K562 (cell line): ENCODE measurements around the gene SPPL3. TPM values are rescaled to one million over a fixed set of nuclear protein-coding genes. Genes with fewer than 3 reads are reported as not detected.

Source experiments
- ATAC-seq: fragments of 200-7000 bp; cut with Tn5 transposase; 3 replicates; pipeline ENCODE4 v1.9.1; 2020; ENCODE audit warnings: moderate library complexity
- BruUV-seq: library from RNA; stranded (reverse); fragments of 400-500 nt; replicated peaks from 2 replicates; lab custom pipeline; 2021; lab: Mats Ljungman, UMichigan
- CTCF ChIA-PET: fragments of 300-600 bp; formaldehyde crosslinking; extraction: SDS; loops from one replicate; lab custom pipeline; 2021; ENCODE audit warnings: low intra/inter-chr PET ratio; lab: Yijun Ruan, JAX
- POLR2A ChIA-PET: fragments of 300-600, 350-650 bp; sonication (Branson Sonifier 250); formaldehyde crosslinking; extraction: SDS; loops from one replicate; lab custom pipeline; 2021; ENCODE audit warnings: antibody characterized with exemption, inconsistent platforms; lab: Yijun Ruan, JAX
- DNase-seq, 4 experiments: peaks; one replicate each; pipeline versions ENCODE4 v3.0.0 to v3.0.0-alpha.2; 2011 to 2018; ENCODE audit warnings: low spot score in 3 of 4, mixed read lengths in 3 of 4; ENCODE audit errors: extremely low read depth in 1 of 4
- FAIRE-seq: peaks from 2 replicates; lab custom pipeline; 2011; peaks lifted over from hg19 to GRCh38; lab: Jason Lieb, UNC
- H2AFZ ChIP-seq: 2 replicates; pipeline ENCODE4 v1.6.0; 2011; ENCODE audit warnings: low read depth, low read length, control low read depth, inconsistent platforms
- H3K27ac ChIP-seq: fragments of 200-600 bp; 3 replicates; pipeline ENCODE4 v1.8.0; 2011; ENCODE audit warnings: low read depth, mild to moderate bottlenecking, control low read depth, inconsistent platforms, low read length, moderate library complexity, mixed read lengths; ENCODE audit errors: extremely low read depth
- H3K27me3 ChIP-seq, 2 experiments: fragments of 300-600 bp in 1 of 2; 2 replicates in 1 of 2; 3 replicates in 1 of 2; pipeline versions ENCODE4 v1.6.0 to v1.8.0; 2011; ENCODE audit warnings: inconsistent platforms in 2 of 2, low read length in 2 of 2, mild to moderate bottlenecking in 1 of 2, mixed read lengths in 1 of 2, moderate library complexity in 1 of 2; ENCODE audit not compliant: control insufficient read depth in 2 of 2, insufficient read depth in 2 of 2
- H3K36me3 ChIP-seq: fragments of 300-600 bp; 3 replicates; pipeline ENCODE4 v1.8.0; 2011; ENCODE audit warnings: mild to moderate bottlenecking, low read length, inconsistent platforms; ENCODE audit not compliant: control insufficient read depth, insufficient read depth
- H3K4me1 ChIP-seq, 2 experiments: fragments of 200-600 bp in 1 of 2; replicated peaks in 1 of 2; 2 replicates in 1 of 2; 3 replicates in 1 of 2; pipeline versions ENCODE4 v1.5.1 to v1.8.0; 2011; ENCODE audit warnings: inconsistent platforms in 2 of 2, low read length in 2 of 2, mild to moderate bottlenecking in 1 of 2, mixed read lengths in 1 of 2, moderate library complexity in 1 of 2; ENCODE audit not compliant: control insufficient read depth in 2 of 2, insufficient read depth in 2 of 2
- H3K4me2 ChIP-seq: 2 replicates; pipeline ENCODE4 v1.6.1; 2011; ENCODE audit warnings: low read length, control low read depth, inconsistent platforms, mixed read lengths; ENCODE audit not compliant: insufficient read depth
- H3K4me3 ChIP-seq: fragments of 200-600 bp; sonication (generic), shearing (Covaris generic); 2 replicates; pipeline ENCODE4 v1.5.1; 2016; ENCODE audit warnings: control low read depth, inconsistent platforms
- H3K79me2 ChIP-seq: fragments of 200-600 bp; 3 replicates; pipeline ENCODE4 v1.8.0; 2011; ENCODE audit warnings: low read length, inconsistent platforms; ENCODE audit not compliant: control insufficient read depth, insufficient read depth
- H3K9ac ChIP-seq, 2 experiments: 2 replicates each; pipeline versions ENCODE4 v1.6.0 to v1.6.1; 2011; ENCODE audit warnings: low read depth in 2 of 2, low read length in 2 of 2, control low read depth in 1 of 2, inconsistent platforms in 1 of 2, mild to moderate bottlenecking in 1 of 2, mixed read lengths in 1 of 2; ENCODE audit not compliant: insufficient read depth in 1 of 2
- H3K9me1 ChIP-seq: one replicate; pipeline ENCODE4 v1.6.0; 2011; ENCODE audit warnings: inconsistent platforms, mild to moderate bottlenecking, low read length, moderate library complexity; ENCODE audit not compliant: control insufficient read depth, insufficient read depth
- H3K9me3 ChIP-seq: replicated peaks from 2 replicates; pipeline ENCODE4 v1.5.1; 2011; ENCODE audit warnings: low read depth, low read length, inconsistent platforms; ENCODE audit not compliant: control insufficient read depth, insufficient read depth
- H4K20me1 ChIP-seq: replicated peaks from 2 replicates; pipeline ENCODE4 v1.6.1; 2011; ENCODE audit warnings: low read length, inconsistent platforms, mixed read lengths; ENCODE audit not compliant: control insufficient read depth, insufficient read depth
- AFF1 ChIP-seq, 2 experiments: fragments of 450-650 bp; IDR thresholded peaks; 2 replicates each; pipeline ENCODE4 v1.6.1; 2018; ENCODE audit warnings: mild to moderate bottlenecking in 2 of 2, low read depth in 1 of 2; ENCODE audit not compliant: partially characterized antibody in 2 of 2
- CBX5 ChIP-seq: IDR thresholded peaks from 2 replicates; pipeline ENCODE4 v1.6.1; 2014; ENCODE audit warnings: low read depth, borderline replicate concordance
- DPF2 ChIP-seq: fragments of 450-650 bp; IDR thresholded peaks from 2 replicates; pipeline ENCODE4 v1.6.1; 2016
- E2F3 ChIP-seq: fragments of 250-450 bp; sonication (Bioruptor Pico); IDR thresholded peaks from 2 replicates; pipeline ENCODE4 v1.4.0; 2020; ENCODE audit warnings: mild to moderate bottlenecking
- MCM2 ChIP-seq: fragments of 450-650 bp; IDR thresholded peaks from 2 replicates; pipeline ENCODE4 v1.6.1; 2017; ENCODE audit warnings: low read depth, mild to moderate bottlenecking
- NFXL1 ChIP-seq: fragments of 450-650 bp; formaldehyde crosslinking; IDR thresholded peaks from 2 replicates; pipeline ENCODE4 v1.4.0; 2021; ENCODE audit warnings: mild to moderate bottlenecking
- PHB ChIP-seq: fragments of 250-450 bp; sonication (Bioruptor Pico); IDR thresholded peaks from 2 replicates; pipeline ENCODE4 v1.5.0; 2021
- POLR2H ChIP-seq: IDR thresholded peaks from 2 replicates; pipeline ENCODE4 v1.6.1; 2016; ENCODE audit warnings: missing genetic modification characterization, low read depth, mild to moderate bottlenecking, control low read depth, missing compliant biosample characterization, moderate library complexity
- POLR3G ChIP-seq: IDR thresholded peaks from 2 replicates; pipeline ENCODE4 v1.6.1; 2011; ENCODE audit not compliant: insufficient read length, insufficient replicate concordance; ENCODE audit errors: extremely low read depth
- RB1 ChIP-seq: fragments of 450-650 bp; IDR thresholded peaks from 2 replicates; pipeline ENCODE4 v1.6.1; 2017; ENCODE audit warnings: low read depth, mild to moderate bottlenecking
- RBFOX2 ChIP-seq: fragments of 200-400 bp; formaldehyde crosslinking; IDR thresholded peaks from 2 replicates; pipeline ENCODE4 v1.6.1; 2017; ENCODE audit warnings: low read depth, mild to moderate bottlenecking, low read length, moderate library complexity
- RBM17 ChIP-seq: fragments of 200-400 bp; formaldehyde crosslinking; IDR thresholded peaks from 2 replicates; pipeline ENCODE4 v1.6.1; 2017; ENCODE audit warnings: low read depth, mild to moderate bottlenecking, low read length, borderline replicate concordance
- SP1 ChIP-seq: sonication (generic); formaldehyde crosslinking; IDR thresholded peaks from 2 replicates; pipeline ENCODE4 v1.8.1; 2022; ENCODE audit warnings: mild to moderate bottlenecking, missing genetic modification reagents
- SPI1 ChIP-seq: IDR thresholded peaks from 2 replicates; pipeline ENCODE4 v1.6.1; 2011; ENCODE audit warnings: low read depth, low read length, control low read depth, borderline replicate concordance
- ZFPM2 ChIP-seq: fragments of 250-450 bp; sonication (Bioruptor Pico); IDR thresholded peaks from 2 replicates; pipeline ENCODE4 v1.5.1; 2022; ENCODE audit warnings: mild to moderate bottlenecking
- ZNF561 ChIP-seq: fragments of 450-650 bp; formaldehyde crosslinking; conservative IDR thresholded peaks from 2 replicates; pipeline ENCODE4 v1.4.0; 2020; ENCODE audit warnings: mild to moderate bottlenecking, moderate library complexity
- ZNF707 ChIP-seq: fragments of 250-450 bp; sonication (Bioruptor Pico); conservative IDR thresholded peaks from 2 replicates; pipeline ENCODE4 v1.8.0; 2022; ENCODE audit warnings: inconsistent platforms, mild to moderate bottlenecking, moderate library complexity
- WGBS: fragments of 100-300 bp; shearing (Covaris generic); methylation state at CpG from one replicate; pipeline ENCODE4 v1.1.6; 2016; ENCODE audit warnings: low coverage, mixed read lengths; ENCODE audit not compliant: insufficient coverage; ENCODE audit errors: missing lambda C conversion rate; 5-methylcytosine and 5-hydroxymethylcytosine counted together
- in situ Hi-C: fragments of 300-500 bp; cut with MboI; formaldehyde crosslinking; loops from 4 replicates; pipeline ENCODE4 v1.15.0; 2018; ENCODE audit warnings: inconsistent platforms, mixed read lengths
- intact Hi-C: fragments of 100-400 bp; cut with micrococcal nuclease; formaldehyde crosslinking; loops from 2 replicates; pipeline ENCODE4 v1.14.2; 2022
- polyA plus RNA-seq, 8 experiments: library from polyadenylated mRNA; depleted of rRNA in 4 of 8; stranded (reverse) in 5 of 8; unstranded in 3 of 8; fragments of >200 nt; fragmentation: Nextera tagmentation in 2 of 8; fragmentation: Illumina TruSeq in 1 of 8; extraction: Ambion mirVana in 2 of 8; extraction: Trizol in 1 of 8; gene quantifications; 2 replicates each; pipeline versions ENCODE4 v1.2.1 to v1.2.3, GENCODE V29; 2011 to 2014; ENCODE audit warnings: inconsistent platforms in 1 of 8, missing spikeins in 1 of 8
- total RNA-seq, 7 experiments: library from RNA; depleted of rRNA in 6 of 7; stranded (reverse); fragments of >200 nt in 6 of 7; fragmentation: Illumina TruSeq in 2 of 7; extraction: Trizol in 2 of 7; gene quantifications; 2 replicates each; pipeline versions ENCODE4 v1.2.1 to v1.2.3, GENCODE V29; 2011 to 2021; ENCODE audit warnings: low replicate concordance in 1 of 7
- TF ChIP-seq, protein P1 (sequence below), 3 experiments: fragments of 200-800 bp in 1 of 3; sonication (Bioruptor generic) in 1 of 3; sonication (generic) in 1 of 3; formaldehyde crosslinking in 1 of 3; IDR thresholded peaks; 2 replicates each; pipeline versions ENCODE4 v1.6.1 to v1.8.0; 2016 to 2022; ENCODE audit warnings: mild to moderate bottlenecking in 2 of 3, missing compliant biosample characterization in 2 of 3, missing genetic modification characterization in 2 of 3, missing genetic modification reagents in 1 of 3

SPPL3 gene
- total and polyA plus RNA-seq, 9 of the 15 experiments (the other 6 are each of a cell fraction or from before 2014, with no cell fraction given): 2.9 to 32.1 (median 7.1) TPM

GRCh38 chr12:120725659-120726509 is 178.3 kb downstream of the SPPL3 start, which contains the start of gene ACADS:
Gene ACADS, plus strand, starts transcription at chr12:120725826. Its CDS starts 60 bp downstream, at chr12:120725886.
- peak within 1 kb of the TSS; percentile 97 for H3K4me2 ChIP-seq
- peak within 1 kb of the TSS; percentile 83 for H3K27ac ChIP-seq
- in situ Hi-C loops: no loop called here
- DNase-seq (peak; percentile 94 to 99 (median 98)), FAIRE-seq (peak; percentile 81), ATAC-seq (peak; percentile 100)
- peak within 1 kb of the TSS; percentile 85 for H3K4me3 ChIP-seq
- POLR2A ChIA-PET: interaction anchor here (0.6 to 0.9 kb wide), 3 partner anchors 36 to 435 kb away, joined by 3 read pairs; no protein-coding TSS in a partner anchor
- peaks cover 18 to 28% of the 10 kb centered on the region in 2 experiments for H3K4me1 ChIP-seq
- no peaks in the 10 kb centered on the region for H3K9me1 ChIP-seq
- intact Hi-C loops: no loop called here
- no peaks in the 10 kb centered on the region for H3K9me3 ChIP-seq
- WGBS: 5% methylated on average over 56 of the region's 66 CpGs
- H3K36me3 ChIP-seq: peaks cover 61% of the 10 kb centered on the region
- peak within 1 kb of the TSS; percentile 86 to 98 for H3K9ac ChIP-seq
- H3K79me2 ChIP-seq: peaks cover 14% of the 10 kb centered on the region
- H4K20me1 ChIP-seq: peaks cover 8% of the 10 kb centered on the region; the same call in 1 of the 2 replicates
- H3K27me3 ChIP-seq: no peaks in the 10 kb centered on the region
- peak within 1 kb of the TSS; percentile 92 for H2AFZ ChIP-seq
- no TSS peak for BruUV-seq
- CTCF ChIA-PET: no interaction called here
- TF ChIP-seq MCM2 (no peak), ZNF707 (CRISPR knock-in tag) (no peak), CBX5 (no peak), AFF1 (IDR thresholded peaks at IDR 0.05; ENCODE audit: low read depth in 1 of 2, partially characterized antibody in 2 of 2) (no peak), POLR2H (tag) (no peak), ZFPM2 (CRISPR knock-in tag) (no peak), E2F3 (CRISPR knock-in tag) (0 out of 2 replicates have a peak, but pooled peaks have one; percentile 9), SPI1 (no peak), NFXL1 (CRISPR knock-in tag) (no peak), RBFOX2 (peak; percentile 94), RB1 (peak; percentile 88), RBM17 (no peak), POLR3G (no peak), DPF2 (no peak), ZNF561 (no peak), PHB (CRISPR knock-in tag) (no peak), SP1 (peak; percentile 74)
- TF ChIP-seq, protein P1, sequence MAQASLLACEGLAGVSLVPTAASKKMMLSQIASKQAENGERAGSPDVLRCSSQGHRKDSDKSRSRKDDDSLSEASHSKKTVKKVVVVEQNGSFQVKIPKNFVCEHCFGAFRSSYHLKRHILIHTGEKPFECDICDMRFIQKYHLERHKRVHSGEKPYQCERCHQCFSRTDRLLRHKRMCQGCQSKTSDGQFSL (CRISPR knock-in tag; IDR thresholded peaks at IDR 0.05): no peak
- TF ChIP-seq, protein P1 (tag; IDR thresholded peaks at IDR 0.05): no peak
